ENCODE data around the gene KCNMA1.

DNA sequence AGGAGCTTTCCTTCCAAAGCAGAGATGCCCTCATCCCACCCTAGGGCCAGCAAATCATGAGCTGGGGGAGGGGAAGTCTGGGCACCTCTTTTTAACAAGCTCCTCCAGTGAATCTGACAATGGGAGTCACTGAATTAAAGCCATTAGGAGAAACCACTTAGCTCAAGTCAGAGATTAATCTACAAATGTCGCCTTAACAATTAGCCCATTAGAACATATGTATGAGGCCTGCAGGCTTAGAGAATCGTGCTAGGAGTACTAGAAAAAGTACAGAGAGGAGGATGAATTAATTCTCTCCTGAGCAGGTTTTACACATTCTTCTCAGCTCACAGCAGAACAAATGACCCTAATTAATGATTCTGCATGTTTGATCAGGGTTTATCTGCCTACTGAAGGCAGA is 381.3 kb downstream of the KCNMA1 start:
- TF ChIP-seq, protein P1, sequence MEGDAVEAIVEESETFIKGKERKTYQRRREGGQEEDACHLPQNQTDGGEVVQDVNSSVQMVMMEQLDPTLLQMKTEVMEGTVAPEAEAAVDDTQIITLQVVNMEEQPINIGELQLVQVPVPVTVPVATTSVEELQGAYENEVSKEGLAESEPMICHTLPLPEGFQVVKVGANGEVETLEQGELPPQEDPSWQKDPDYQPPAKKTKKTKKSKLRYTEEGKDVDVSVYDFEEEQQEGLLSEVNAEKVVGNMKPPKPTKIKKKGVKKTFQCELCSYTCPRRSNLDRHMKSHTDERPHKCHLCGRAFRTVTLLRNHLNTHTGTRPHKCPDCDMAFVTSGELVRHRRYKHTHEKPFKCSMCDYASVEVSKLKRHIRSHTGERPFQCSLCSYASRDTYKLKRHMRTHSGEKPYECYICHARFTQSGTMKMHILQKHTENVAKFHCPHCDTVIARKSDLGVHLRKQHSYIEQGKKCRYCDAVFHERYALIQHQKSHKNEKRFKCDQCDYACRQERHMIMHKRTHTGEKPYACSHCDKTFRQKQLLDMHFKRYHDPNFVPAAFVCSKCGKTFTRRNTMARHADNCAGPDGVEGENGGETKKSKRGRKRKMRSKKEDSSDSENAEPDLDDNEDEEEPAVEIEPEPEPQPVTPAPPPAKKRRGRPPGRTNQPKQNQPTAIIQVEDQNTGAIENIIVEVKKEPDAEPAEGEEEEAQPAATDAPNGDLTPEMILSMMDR (IDR thresholded peaks at IDR 0.05) = no peak
- TF ChIP-seq POLR2A (IDR thresholded peaks at IDR 0.05) (no peak), EP300 (IDR thresholded peaks at IDR 0.05; ENCODE audit: low read depth) (no peak)
